Upper lobe of left lung (tissue), 6 donors: ENCODE data around the gene SMTNL2. TPM values are rescaled to one million over a fixed set of nuclear protein-coding genes. Genes with fewer than 3 reads are reported as not detected.

Experiments used
- ATAC-seq, 2 donors: fragments of 200-7000 bp; cut with Tn5 transposase; one replicate each; pipeline ENCODE4 v1.9.1; 2022; ENCODE audit warnings: mild to moderate bottlenecking in 2 of 2, moderate library complexity in 2 of 2; ENCODE audit not compliant: low FRiP score in 2 of 2
- DNase-seq, 2 donors: peaks; one replicate each; pipeline ENCODE4 v3.0.0-alpha.2; 2019 to 2020
- H3K27ac ChIP-seq, 4 donors: fragments of 200-600 bp; sonication (generic); one replicate each; pipeline ENCODE4 v1.5.1; 2016 to 2019
- H3K27me3 ChIP-seq, 4 donors: fragments of 200-600 bp; sonication (generic); one replicate each; pipeline ENCODE4 v1.5.1; 2017 to 2019
- H3K36me3 ChIP-seq, 4 donors: fragments of 200-600 bp; sonication (generic); one replicate each; pipeline ENCODE4 v1.5.1; 2016 to 2019
- H3K4me1 ChIP-seq, 4 donors: fragments of 200-600 bp; sonication (generic); one replicate each; pipeline ENCODE4 v1.5.1; 2018 to 2019
- H3K4me3 ChIP-seq, 4 donors: fragments of 200-600 bp; sonication (generic); one replicate each; pipeline ENCODE4 v1.5.1; 2017 to 2019; ENCODE audit warnings: mild to moderate bottlenecking in 2 of 4, moderate library complexity in 1 of 4
- H3K9me3 ChIP-seq, 4 donors: fragments of 200-600 bp; sonication (generic); one replicate each; pipeline ENCODE4 v1.5.1; 2018 to 2019
- EP300 ChIP-seq, 4 donors: sonication (generic); formaldehyde crosslinking; IDR thresholded peaks; one replicate each; pipeline ENCODE4 v1.5.1; 2017; ENCODE audit warnings: antibody characterized with exemption in 4 of 4, control low read depth in 2 of 4
- POLR2A ChIP-seq, 4 donors: fragments of 450-650 bp; IDR thresholded peaks; one replicate each; pipeline ENCODE4 v1.5.1; 2016 to 2017; ENCODE audit warnings: antibody characterized with exemption in 4 of 4, mild to moderate bottlenecking in 2 of 4
- POLR2AphosphoS5 ChIP-seq, 2 donors: sonication (generic); formaldehyde crosslinking; IDR thresholded peaks; one replicate each; pipeline ENCODE4 v1.5.1; 2017; ENCODE audit warnings: antibody characterized with exemption in 2 of 2
- WGBS, 2 donors: methylation state at CpG; one replicate each; pipeline ENCODE4 v1.1.5; 2017 to 2018; 5-methylcytosine and 5-hydroxymethylcytosine counted together
- total RNA-seq, 6 donors: library from RNA; depleted of rRNA in 4 of 6; stranded (reverse); fragments of >200 nt in 4 of 6; gene quantifications; one replicate each; pipeline versions ENCODE4 v1.1.0 to v1.2.1, GENCODE V29; 2016 to 2021
- TF ChIP-seq, protein P1 (sequence below), 6 experiments: fragments of 450-650 bp in 4 of 6; fragments of 200-600 bp in 2 of 6; sonication (generic) in 2 of 6; IDR thresholded peaks; one replicate each; pipeline ENCODE4 v1.5.1; 2016 to 2019; ENCODE audit warnings: antibody characterized with exemption in 6 of 6
- donor health status: DM: no; HTN: no; CAD: no; lungs with moderate emphysema.
- donor health status: DM: no; HTN: yes; CAD: no; lungs with severe emphysema.

Gene SMTNL2
- total RNA-seq, 6 donors from 2014 or later = 0.49 to 7.3 (median 3.6) TPM

DNA sequence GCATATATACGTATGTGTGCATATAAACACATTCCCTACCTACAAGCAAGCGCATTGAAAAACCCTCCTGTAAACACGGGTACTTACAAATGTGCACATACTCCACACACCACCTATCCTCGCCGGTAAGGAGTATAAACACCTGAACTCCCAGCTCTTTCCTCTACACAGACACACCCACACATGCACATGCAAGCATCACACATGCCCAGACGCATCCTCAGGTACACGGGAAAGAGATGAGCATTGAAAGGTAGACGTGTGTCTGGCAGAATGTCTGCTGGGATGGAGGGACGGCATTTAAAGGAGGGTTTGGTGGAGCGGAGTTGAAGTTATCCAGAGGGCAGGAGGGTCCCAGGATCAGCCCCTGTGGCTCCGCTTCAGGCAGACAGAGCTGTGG, 4.7 kb upstream of the SMTNL2 start:
- DNase-seq (no peak), ATAC-seq (no peak)
- Histone ChIP-seq H3K27me3 (peaks cover 0 to 12% (median 5%) of the 10 kb centered on the region in 4 donors), H3K9me3 (no peaks in the 10 kb centered on the region), H3K4me1 (peaks cover 9 to 14% (median 11%) of the 10 kb centered on the region in 4 donors), H3K4me3 (no peak overlapping the region), H3K36me3 (no peaks in the 10 kb centered on the region), H3K27ac (no peak overlapping the region)
- no peak for TF ChIP-seq POLR2A (IDR thresholded peaks at IDR 0.05)
- no peak for TF ChIP-seq EP300 (IDR thresholded peaks at IDR 0.05)
- TF ChIP-seq POLR2AphosphoS5 (IDR thresholded peaks at IDR 0.05) = no peak
- TF ChIP-seq, protein P1, sequence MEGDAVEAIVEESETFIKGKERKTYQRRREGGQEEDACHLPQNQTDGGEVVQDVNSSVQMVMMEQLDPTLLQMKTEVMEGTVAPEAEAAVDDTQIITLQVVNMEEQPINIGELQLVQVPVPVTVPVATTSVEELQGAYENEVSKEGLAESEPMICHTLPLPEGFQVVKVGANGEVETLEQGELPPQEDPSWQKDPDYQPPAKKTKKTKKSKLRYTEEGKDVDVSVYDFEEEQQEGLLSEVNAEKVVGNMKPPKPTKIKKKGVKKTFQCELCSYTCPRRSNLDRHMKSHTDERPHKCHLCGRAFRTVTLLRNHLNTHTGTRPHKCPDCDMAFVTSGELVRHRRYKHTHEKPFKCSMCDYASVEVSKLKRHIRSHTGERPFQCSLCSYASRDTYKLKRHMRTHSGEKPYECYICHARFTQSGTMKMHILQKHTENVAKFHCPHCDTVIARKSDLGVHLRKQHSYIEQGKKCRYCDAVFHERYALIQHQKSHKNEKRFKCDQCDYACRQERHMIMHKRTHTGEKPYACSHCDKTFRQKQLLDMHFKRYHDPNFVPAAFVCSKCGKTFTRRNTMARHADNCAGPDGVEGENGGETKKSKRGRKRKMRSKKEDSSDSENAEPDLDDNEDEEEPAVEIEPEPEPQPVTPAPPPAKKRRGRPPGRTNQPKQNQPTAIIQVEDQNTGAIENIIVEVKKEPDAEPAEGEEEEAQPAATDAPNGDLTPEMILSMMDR (IDR thresholded peaks at IDR 0.05) = no peak
- 87% methylated on average over 11 of the region's 11 CpGs for WGBS, 2 donors

DNA sequence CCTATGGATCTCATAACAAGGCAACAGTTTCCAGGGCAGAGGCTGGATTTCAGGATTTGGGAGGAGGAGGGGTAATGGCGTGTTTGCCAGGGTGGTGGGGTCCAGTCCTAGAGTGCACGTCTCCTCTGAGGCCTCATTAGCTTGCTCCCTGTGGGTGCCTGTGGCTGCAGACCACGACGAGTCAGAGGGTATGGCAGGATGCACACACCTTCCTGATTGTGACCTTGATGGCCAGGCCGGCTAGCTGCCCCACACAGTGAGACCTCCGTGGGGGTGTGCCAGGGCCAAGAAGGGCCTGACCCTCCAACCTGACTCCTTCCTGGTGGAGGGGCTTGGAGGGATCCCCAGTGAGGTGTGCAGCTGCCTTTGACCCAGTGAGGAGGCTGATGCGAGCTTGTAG, 4.0 kb upstream of the SMTNL2 start:
- H3K36me3 ChIP-seq = no peaks in the 10 kb centered on the region
- TF ChIP-seq POLR2AphosphoS5 (IDR thresholded peaks at IDR 0.05) = no peak
- peaks cover 0 to 17% (median 5%) of the 10 kb centered on the region in 4 donors for H3K27me3 ChIP-seq
- DNase-seq (no peak), ATAC-seq (no peak)
- H3K4me3 ChIP-seq = no peak overlapping the region
- 56 to 66% methylated on average over 5 to 7 of the region's 7 CpGs for WGBS, 2 donors
- no peaks in the 10 kb centered on the region for H3K9me3 ChIP-seq
- peaks cover 13 to 20% (median 15%) of the 10 kb centered on the region in 4 donors for H3K4me1 ChIP-seq
- H3K27ac ChIP-seq = no peak overlapping the region

DNA sequence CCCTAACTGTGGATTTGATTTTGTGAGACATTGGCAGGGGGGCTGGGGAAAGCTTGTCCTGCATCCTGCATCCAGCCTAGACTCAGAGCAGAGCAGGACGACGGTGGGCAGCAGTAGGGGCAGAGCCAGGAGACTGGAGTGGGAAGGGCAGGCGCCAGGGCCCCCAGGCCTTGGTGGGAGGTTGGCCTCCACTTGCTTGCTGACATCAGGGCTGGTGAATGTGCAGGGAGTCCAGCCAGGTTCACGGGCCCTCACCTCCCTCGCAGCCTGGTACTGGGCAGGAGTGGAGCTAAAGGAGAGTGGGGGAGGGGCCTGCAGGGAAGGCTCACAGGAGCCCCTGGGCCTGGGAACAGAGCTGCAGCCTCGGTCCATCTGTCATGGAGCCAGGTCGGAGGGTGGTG, 2.2 kb upstream of the SMTNL2 start:
- peaks cover 13 to 20% (median 15%) of the 10 kb centered on the region in 4 donors for H3K4me1 ChIP-seq
- ATAC-seq (no peak), DNase-seq (peak in 1 of 2 donors; percentile 55)
- H3K4me3 ChIP-seq = no peak overlapping the region
- H3K27me3 ChIP-seq = peaks cover 0 to 17% (median 5%) of the 10 kb centered on the region in 4 donors
- no peak overlapping the region for H3K27ac ChIP-seq
- H3K36me3 ChIP-seq = no peaks in the 10 kb centered on the region
- H3K9me3 ChIP-seq = no peaks in the 10 kb centered on the region
- WGBS, 2 donors = 58 to 74% methylated on average over 6 to 7 of the region's 7 CpGs
- TF ChIP-seq POLR2AphosphoS5 (IDR thresholded peaks at IDR 0.05) (no peak), EP300 (IDR thresholded peaks at IDR 0.05) (no peak), POLR2A (IDR thresholded peaks at IDR 0.05) (no peak)
- TF ChIP-seq, protein P1 (IDR thresholded peaks at IDR 0.05) = no peak

DNA sequence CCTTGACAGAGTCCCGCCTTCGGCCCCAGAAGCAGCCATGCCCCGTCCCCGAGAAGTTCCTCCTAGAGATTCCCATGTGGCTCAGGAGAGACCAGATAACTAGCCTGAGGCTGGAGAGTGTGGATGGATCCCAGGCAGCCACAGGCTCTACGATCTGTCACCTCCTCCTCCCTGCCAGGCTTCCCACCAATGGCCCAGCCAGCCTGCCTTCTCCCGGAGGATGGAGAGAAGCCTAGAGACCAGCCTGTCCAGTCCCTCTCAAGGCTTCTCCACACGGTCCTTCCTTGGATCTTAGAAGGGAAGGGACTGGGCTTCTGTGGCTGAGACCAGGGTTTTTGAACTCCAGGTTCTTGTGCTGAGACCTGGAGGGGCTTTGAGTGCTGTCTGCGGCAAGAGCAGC, 1.6 kb upstream of the SMTNL2 start:
- ATAC-seq (no peak), DNase-seq (no peak)
- Histone ChIP-seq H3K4me3 (no peak overlapping the region), H3K27me3 (peaks cover 0 to 17% (median 5%) of the 10 kb centered on the region in 4 donors), H3K36me3 (no peaks in the 10 kb centered on the region), H3K4me1 (peaks cover 13 to 20% (median 15%) of the 10 kb centered on the region in 4 donors), H3K9me3 (no peaks in the 10 kb centered on the region), H3K27ac (no peak overlapping the region)
- WGBS, 2 donors = 84 to 86% methylated on average over 4 to 8 of the region's 8 CpGs
- no peak for TF ChIP-seq EP300 (IDR thresholded peaks at IDR 0.05)
- no peak for TF ChIP-seq POLR2AphosphoS5 (IDR thresholded peaks at IDR 0.05)
- TF ChIP-seq, protein P1 (IDR thresholded peaks at IDR 0.05) = no peak
- TF ChIP-seq POLR2A (IDR thresholded peaks at IDR 0.05) = no peak

DNA sequence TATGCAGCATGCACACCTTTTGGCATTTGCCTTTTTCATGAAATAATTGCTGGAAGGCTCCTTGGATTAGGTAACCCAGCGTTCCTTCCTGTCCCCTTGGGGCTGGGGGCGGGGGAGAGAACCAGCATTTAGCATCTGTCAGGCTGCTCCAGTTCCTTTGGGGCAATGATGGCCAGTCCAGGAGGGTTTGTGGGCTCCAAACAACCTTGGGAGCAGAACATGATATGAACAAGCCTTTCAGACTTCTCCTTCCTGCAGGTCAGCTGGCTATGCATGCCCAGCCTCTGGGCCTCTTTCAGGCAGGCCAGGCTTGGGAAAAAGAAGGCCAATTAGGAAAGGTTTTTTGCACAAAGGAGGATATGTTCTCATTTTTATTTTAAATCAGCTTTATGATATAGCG, 1.1 kb upstream of the SMTNL2 start:
- Histone ChIP-seq H3K4me1 (peaks cover 13 to 20% (median 15%) of the 10 kb centered on the region in 4 donors), H3K9me3 (no peaks in the 10 kb centered on the region), H3K27ac (no peak overlapping the region), H3K4me3 (no peak overlapping the region), H3K36me3 (no peaks in the 10 kb centered on the region), H3K27me3 (peaks cover 0 to 17% (median 5%) of the 10 kb centered on the region in 4 donors)
- no peak for TF ChIP-seq POLR2A (IDR thresholded peaks at IDR 0.05)
- TF ChIP-seq, protein P1 (IDR thresholded peaks at IDR 0.05) = no peak
- TF ChIP-seq EP300 (IDR thresholded peaks at IDR 0.05) = no peak
- TF ChIP-seq POLR2AphosphoS5 (IDR thresholded peaks at IDR 0.05) = no peak
- ATAC-seq (no peak), DNase-seq (no peak)
- WGBS, 2 donors = 80 to 83% methylated on average over 2 to 3 of the region's 3 CpGs
